ENCODE data around the gene SMYD3.
"Not testable (repeated sequence)": the region's sequence is repeated elsewhere in the genome, so short reads cannot be mapped to it uniquely, and the experiment has no call there.

SMYD3 gene

GRCh38 chr1:246415028-246415427, 92.1 kb downstream of the SMYD3 start:
- no peak for DNase-seq

DNA sequence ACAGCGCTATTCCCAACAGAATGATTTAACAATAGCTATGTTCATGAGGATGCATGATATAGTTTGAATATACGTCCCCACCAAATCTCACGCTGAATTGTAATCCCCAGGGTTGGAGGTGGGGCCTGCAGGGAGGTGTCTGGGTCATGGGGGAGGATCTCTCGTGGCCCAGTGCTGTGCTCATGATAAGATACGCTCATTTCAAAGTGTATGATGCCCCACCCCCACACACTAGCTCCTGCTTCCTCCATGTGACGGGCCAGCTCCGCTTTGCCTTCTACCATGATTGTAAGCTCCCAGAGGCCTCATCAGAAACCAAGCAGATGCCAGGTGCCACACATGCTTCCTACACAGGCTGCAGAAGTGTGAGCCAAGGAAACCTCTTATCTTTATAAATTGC, 93.6 kb downstream of the SMYD3 start:
- DNase-seq = no peak

GRCh38 chr1:246404078-246404477, 103.0 kb downstream of the SMYD3 start:
- DNase-seq = no peak

DNA sequence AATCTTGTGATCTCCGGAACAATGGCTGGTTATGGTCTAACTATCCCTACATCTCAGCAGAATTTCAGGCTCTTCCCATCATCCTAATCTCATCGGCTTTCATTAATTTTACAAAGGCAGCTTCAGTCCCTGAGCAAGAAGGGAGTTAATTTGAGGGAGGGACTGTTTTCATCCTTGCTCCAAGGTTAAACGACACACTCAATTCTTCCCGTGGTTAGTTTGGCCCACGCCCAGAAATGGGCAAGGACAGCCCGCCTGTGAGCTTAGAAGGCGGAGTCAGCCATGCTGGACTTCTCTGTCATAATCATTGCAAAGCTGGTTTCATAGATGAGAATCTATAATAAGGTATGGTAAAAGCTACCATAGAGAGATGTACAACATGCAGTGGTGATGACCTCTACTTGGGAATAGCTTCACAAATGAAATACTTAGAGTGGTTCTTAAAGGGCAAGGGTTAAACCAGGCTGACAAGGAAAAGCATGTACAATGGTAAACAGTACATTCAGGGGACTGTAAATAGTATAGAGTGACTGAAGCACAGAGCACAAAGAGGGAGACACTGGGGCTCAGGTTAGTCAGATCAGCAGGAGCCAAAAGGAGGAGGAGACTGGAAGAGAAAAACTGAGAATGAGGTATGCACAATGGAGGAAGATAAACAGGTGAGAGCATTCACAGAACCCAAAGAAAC, 108.8 kb downstream of the SMYD3 start:
- DNase-seq = no peak

DNA sequence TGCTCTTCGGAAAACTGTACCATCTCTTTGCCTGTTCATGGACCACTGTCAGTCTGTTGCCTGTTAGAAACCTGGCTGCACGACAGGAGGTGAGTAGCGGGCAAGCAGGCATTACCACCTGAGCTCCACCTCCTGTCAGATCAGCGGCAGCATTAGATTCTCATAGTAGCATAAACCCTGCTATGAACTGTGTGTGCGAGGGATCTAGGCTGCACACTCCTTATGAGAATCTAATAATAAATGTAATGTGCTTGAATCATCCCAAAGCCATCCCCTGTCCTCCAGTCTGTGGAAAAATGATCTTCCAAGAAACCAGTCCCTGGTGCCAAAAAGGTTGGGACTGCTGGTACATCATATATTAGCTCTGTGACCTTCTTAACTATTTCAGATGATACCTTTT, 110.0 kb downstream of the SMYD3 start:
- no peak for DNase-seq

- no peak for DNase-seq
These were observed 110.8 kb downstream of the SMYD3 start for GRCh38 chr1:246396322-246396721.

DNA sequence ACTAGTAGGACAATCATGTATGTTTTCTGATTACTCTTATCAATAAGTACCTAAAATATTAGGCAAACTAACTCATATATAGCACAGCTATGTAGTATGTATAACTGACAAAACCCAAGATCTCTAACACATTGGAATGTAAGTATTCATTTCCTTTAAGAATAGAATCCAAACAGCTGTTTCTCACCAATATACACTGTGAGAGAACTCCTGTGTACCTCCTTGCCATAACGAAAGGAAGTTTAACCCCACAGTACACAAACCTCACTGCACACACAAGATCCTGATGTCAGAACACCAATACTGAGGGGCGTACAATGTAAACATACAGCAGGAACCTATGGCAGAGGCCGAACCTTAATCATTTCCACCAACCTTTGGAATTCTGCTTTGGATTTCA, 113.0 kb downstream of the SMYD3 start:
- no peak for DNase-seq

DNA sequence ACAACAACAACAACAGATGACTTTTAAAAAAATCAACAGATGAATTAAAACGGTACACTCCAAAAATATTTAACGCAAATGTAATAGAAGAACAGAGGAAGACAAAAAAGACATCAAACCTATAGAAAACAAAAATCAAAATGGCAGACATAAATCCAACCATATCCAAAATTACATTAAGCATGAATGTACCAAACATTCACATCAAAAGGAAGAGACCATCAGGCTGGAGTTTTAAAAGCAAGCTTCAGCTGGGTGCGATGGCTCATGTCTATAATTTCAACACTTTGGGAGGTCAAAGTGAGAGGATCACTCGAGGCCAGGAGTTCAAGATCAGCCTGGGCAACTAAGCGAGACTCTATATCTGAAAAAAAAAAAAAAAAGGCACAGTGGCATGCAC, 116.2 kb downstream of the SMYD3 start:
- DNase-seq = no peak

DNA sequence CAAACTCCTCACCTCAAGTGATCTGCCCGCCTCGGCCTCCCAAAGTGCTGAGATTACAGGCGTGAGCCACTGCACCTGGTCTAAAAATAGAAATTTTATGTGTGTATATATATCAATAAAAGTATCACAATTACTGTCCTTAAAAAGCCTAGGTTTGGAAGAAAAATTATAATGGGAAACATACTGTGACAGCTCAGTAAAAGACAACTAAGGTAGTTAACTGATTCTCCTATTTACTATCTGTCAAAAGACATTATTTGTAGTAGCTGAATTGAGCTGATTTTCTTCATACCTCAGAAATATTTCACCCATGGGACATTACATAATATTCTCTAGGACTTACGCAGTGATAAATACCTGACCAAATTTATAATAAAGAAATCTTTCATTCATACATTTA, 122.5 kb downstream of the SMYD3 start:
- DNase-seq = no peak

DNA sequence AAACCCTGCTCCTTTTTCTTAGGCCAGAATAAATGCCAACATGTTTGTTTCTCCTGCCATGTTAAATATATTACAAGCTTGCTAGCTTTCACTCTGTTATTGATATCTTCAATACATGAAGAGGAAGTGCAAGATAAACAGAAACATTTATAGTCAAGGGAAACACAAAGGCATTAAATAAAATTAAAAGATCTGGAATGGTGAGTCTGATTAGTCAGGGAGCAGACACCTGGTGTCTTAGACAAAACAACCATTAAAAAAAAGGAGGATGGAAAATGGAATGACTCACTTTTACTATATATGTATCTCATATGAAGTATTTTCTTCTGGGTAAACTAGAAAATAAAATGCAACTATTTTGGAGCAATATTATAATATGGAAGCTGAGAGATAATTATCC, 123.3 kb downstream of the SMYD3 start:
- no peak for DNase-seq

- DNase-seq = no peak
These were observed 123.9 kb downstream of the SMYD3 start for GRCh38 chr1:246383239-246383589.

DNA sequence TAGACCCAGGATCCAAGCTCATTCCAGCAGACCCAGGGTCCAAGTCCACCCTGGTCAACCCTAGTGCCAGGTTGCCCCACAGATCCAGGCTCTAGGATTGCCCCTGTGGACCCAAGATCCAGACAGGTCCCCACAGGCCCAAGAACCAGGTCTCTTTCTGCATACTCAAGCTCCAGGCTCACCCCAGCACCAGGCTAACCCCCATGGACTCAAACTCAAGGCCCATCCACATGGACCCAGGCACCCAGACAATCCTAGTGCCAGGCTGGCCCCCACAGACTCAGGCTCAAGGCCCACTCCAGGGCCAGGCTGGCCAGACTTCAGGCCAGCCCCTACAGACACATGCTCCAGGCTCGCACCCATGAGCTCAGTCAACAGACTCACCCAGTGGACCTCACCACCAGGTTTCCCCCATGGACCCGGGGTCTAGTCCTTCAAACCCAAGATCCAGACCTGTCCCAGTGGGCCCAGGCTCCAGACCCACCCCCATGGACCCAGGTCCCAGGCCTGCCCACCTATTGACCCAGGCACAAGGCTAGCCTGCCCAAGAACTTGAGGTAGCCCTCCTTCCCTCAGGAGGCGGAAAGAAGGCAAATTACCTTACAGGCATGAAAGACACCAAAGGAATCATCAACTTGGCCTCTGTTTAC, 124.4 kb downstream of the SMYD3 start:
- no peak for DNase-seq

- no peak for DNase-seq
These were observed 125.6 kb downstream of the SMYD3 start for GRCh38 chr1:246381452-246381851.

- no peak for DNase-seq
These were observed 129.4 kb downstream of the SMYD3 start for GRCh38 chr1:246377625-246378153.

GRCh38 chr1:246373828-246374569, 133.1 kb downstream of the SMYD3 start:
- DNase-seq = no peak

DNA sequence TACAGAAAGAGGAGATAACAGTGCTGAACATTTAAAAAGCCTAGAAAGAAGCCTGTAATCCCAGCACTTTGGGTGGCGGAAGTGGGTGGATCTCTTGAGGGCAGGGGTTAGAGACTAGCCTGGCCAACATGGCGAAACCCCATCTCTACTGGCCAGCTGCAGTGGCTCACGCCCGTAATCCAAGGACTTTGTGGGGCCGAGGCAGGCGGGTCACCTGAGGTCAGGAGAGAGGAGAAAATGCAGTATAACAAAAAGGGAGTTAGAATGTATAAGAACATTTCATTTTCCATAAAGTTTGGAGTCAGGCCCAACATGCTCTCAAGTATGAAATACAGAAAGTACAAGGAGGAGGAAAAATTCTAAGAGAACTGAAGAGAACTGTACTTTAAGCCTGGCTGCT, 134.5 kb downstream of the SMYD3 start:
- no peak for DNase-seq

DNA sequence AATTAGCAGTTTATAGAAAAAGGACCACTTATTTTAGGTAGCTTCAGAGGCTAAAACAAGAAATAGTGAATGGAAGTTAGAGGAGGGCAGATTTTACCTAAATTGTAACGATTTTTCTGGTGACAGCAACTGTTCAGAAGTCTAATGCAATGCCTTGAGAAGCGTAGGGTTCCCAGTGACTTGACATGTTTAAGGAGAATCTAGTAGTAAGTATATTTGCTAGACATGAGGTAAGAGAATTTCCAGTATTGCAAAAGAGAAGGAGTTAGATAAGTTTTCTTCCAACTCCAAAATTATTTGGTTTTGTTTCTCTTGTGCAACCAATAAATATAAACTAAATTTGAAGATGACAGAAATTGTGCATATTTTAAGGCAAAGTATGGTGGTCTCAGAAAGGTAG, 140.0 kb downstream of the SMYD3 start:
- no peak for DNase-seq

- no peak for DNase-seq
These were observed 141.4 kb downstream of the SMYD3 start for GRCh38 chr1:246365708-246366107.

DNA sequence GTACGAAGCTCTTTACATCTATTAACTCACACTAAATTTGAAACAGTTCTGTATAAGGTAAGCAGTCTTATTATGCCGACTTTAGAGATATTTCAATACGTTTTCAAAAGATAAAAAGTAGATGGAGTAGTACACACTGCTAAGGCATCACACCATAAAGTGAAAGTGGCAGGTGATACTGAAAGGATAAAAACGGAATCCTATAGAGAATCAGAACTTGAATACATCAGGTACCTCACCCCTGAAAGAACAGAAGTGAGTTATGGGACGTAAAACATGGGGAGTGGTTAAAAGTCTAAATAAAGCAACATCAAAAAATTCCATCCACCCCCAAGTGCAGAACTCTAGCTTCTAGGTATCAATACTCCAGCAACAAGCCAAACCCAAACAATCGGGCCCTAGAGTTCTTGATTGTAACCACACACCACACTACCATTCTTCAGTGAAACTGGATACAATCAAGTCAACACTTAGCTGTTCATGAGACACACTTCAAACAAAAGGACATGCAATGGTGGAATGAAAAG, 142.6 kb downstream of the SMYD3 start:
- DNase-seq = no peak

GRCh38 chr1:246357014-246357598, 150.0 kb downstream of the SMYD3 start:
- not testable (repeated sequence) for DNase-seq

GRCh38 chr1:246355411-246356230, 151.5 kb downstream of the SMYD3 start:
- DNase-seq = no peak

DNA sequence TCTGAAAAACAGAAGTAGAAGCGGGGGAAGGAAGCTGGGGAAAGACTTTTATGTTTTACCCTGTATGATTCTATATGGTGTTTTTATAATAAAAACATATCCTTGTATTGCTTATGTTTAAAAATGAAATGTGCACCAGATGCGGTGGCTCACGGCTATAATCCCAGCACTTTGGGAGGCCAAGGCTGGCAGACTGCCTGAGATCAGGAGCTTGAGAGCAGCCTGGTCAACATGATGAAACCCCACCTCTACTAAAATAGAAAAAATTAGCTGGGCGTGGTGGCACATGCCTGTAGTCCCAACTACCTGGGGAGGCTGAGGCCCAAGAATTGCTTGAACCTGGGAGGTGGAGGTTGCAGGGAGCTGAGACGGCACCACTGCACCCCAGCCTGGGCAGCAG, 155.4 kb downstream of the SMYD3 start:
- DNase-seq = no peak

DNA sequence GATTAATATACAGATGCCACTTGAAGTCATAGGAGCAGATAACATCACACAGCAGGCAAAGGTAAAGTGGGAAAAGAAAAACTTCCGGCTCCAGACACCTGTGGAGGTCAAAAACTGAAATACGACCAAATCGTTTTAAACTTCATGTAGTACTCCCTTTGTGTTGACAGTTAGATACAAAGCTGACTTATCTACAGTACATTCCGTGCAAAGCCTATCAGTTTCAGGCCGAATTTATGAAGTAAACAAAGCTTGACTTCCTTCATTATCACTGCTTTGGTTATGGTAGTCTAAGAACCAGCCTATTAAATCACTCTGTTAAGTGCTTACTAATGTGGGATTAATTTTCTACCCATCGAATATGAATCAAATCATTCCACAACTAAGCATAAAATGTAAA, 156.3 kb downstream of the SMYD3 start:
- DNase-seq = no peak

Measured in stimulated activated CD8-positive, alpha-beta memory T cell treated with anti-CD3 and anti-CD28 coated beads, Interleukin-4, amount 100 ng/mL, for 48 hours (primary cell).